HepG2 (cell line): ENCODE data around the gene KRT6C.

Source experiments
- ATM ChIP-seq: fragments of 450-650 bp; IDR thresholded peaks from 2 replicates; pipeline ENCODE4 v1.7.1; 2017; ENCODE audit warnings: mild to moderate bottlenecking, borderline replicate concordance
- CTCF ChIP-seq: sonication (generic); formaldehyde crosslinking; IDR thresholded peaks from 2 replicates; pipeline ENCODE4 v1.5.0; 2020; ENCODE audit warnings: mild to moderate bottlenecking, missing genetic modification reagents, moderate library complexity
- FOXP4 ChIP-seq: sonication (generic); formaldehyde crosslinking; IDR thresholded peaks from 2 replicates; pipeline ENCODE4 v1.4.0; 2020; ENCODE audit warnings: missing genetic modification reagents
- KAT2B ChIP-seq: fragments of 150-350 bp; IDR thresholded peaks from 2 replicates; pipeline ENCODE4 v1.6.1; 2014; ENCODE audit warnings: low read depth, low read length, borderline replicate concordance
- KDM3A ChIP-seq: IDR thresholded peaks from 2 replicates; pipeline ENCODE4 v1.6.1; 2018; ENCODE audit warnings: low read depth, missing compliant biosample characterization
- MAX ChIP-seq: IDR thresholded peaks from 2 replicates; pipeline ENCODE4 v1.6.1; 2012; ENCODE audit warnings: inconsistent platforms
- SMC3 ChIP-seq: IDR thresholded peaks from 2 replicates; pipeline ENCODE4 v1.6.1; 2011; ENCODE audit warnings: low read length, improper control_type of control experiment
- TAF1 ChIP-seq: sonication (generic); formaldehyde crosslinking; IDR thresholded peaks from 2 replicates; pipeline ENCODE4 v1.4.0; 2020; ENCODE audit warnings: missing genetic modification reagents
- TARDBP ChIP-seq: sonication (generic); formaldehyde crosslinking; IDR thresholded peaks from 2 replicates; pipeline ENCODE4 v1.8.0; 2022; ENCODE audit warnings: mild to moderate bottlenecking, missing genetic modification reagents
- U2AF1 ChIP-seq: fragments of 200-400 bp; formaldehyde crosslinking; optimal IDR thresholded peaks from 2 replicates; pipeline ENCODE3; 2017; ENCODE audit warnings: mild to moderate bottlenecking, low read depth, low read length
- ZFYVE20 ChIP-seq: sonication (generic); formaldehyde crosslinking; IDR thresholded peaks from 2 replicates; pipeline ENCODE4 v1.8.0; 2023; ENCODE audit warnings: low read depth, mild to moderate bottlenecking, moderate library complexity, missing genetic modification reagents, borderline replicate concordance
- ZNF318 ChIP-seq: sonication (generic); formaldehyde crosslinking; IDR thresholded peaks from 2 replicates; pipeline ENCODE4 v1.4.0; 2020; ENCODE audit warnings: mild to moderate bottlenecking, missing genetic modification reagents
- ZNF644 ChIP-seq: IDR thresholded peaks from 2 replicates; pipeline ENCODE4 v1.6.1; 2016; ENCODE audit warnings: low read depth

GRCh38 chr12:52493172-52493571, 19.6 kb upstream of the KRT6C start, which contains the start of gene KRT6A:
- TF ChIP-seq MAX (no peak), ZNF318 (CRISPR knock-in tag) (no peak), KAT2B (no peak), CTCF (CRISPR knock-in tag) (no peak), ATM (no peak), ZFYVE20 (CRISPR knock-in tag) (no peak), KDM3A (CRISPR knock-in tag) (no peak), SMC3 (no peak), ZNF644 (no peak), U2AF1 (no peak), FOXP4 (CRISPR knock-in tag) (no peak), TAF1 (no peak), TARDBP (no peak)
